Measurements from ENCODE around the gene TESK2. TPM values are rescaled to one million over a fixed set of nuclear protein-coding genes. Genes with fewer than 3 reads are reported as not detected.

TESK2 gene
- polyA plus RNA-seq, 1 donor (not counting 4 experiments of a cell fraction or from before 2014, with no cell fraction given) = 2.0 TPM

- TF ChIP-seq EZH2 (IDR thresholded peaks at IDR 0.05; ENCODE audit: low read length) = no peak
- TF ChIP-seq CTCF (optimal IDR thresholded peaks at IDR 0.05 in 1 of 3, IDR thresholded peaks at IDR 0.05 in 1 of 3, conservative IDR thresholded peaks at IDR 0.05 in 1 of 3; ENCODE audit: extremely low read depth in 1 of 3, insufficient read depth in 2 of 3, low read length in 3 of 3) = no peak
Observed at GRCh38 chr1:45503462-45504360, 12.7 kb upstream of the TESK2 start.

GRCh38 chr1:45501505-45501859 is 10.5 kb upstream of the TESK2 start:
- Histone ChIP-seq H3K4me1 (ENCODE audit: control insufficient read depth, extremely low read depth, insufficient read depth, low read length) (peaks cover 16% of the 10 kb centered on the region), H3K79me2 (ENCODE audit: control insufficient read depth, insufficient read depth, low read length) (peaks cover 2% of the 10 kb centered on the region), H3K36me3 (ENCODE audit: control insufficient read depth in 2 of 2, extremely low read depth in 1 of 2, insufficient read depth in 2 of 2, low read length in 2 of 2) (no peaks in the 10 kb centered on the region), H3K27me3 (ENCODE audit: control insufficient read depth, extremely low read depth, insufficient read depth, low read length) (no peaks in the 10 kb centered on the region), H3K9me1 (ENCODE audit: control insufficient read depth, extremely low read depth, insufficient read depth, low read length) (no peaks in the 10 kb centered on the region), H3K4me3 (ENCODE audit: control insufficient read depth in 2 of 3, extremely low read depth in 1 of 3, insufficient read depth in 2 of 3, low read depth in 1 of 3, low read length in 3 of 3) (no peak overlapping the region), H4K20me1 (ENCODE audit: control insufficient read depth, extremely low read depth, insufficient read depth, low read length) (no peaks in the 10 kb centered on the region), H3K27ac (ENCODE audit: control insufficient read depth, insufficient read depth, low read length) (no peak overlapping the region), H2AFZ (ENCODE audit: control insufficient read depth, low read length) (no peak overlapping the region), H3K9me3 (ENCODE audit: control insufficient read depth, low read depth, low read length) (no peaks in the 10 kb centered on the region), H3K4me2 (ENCODE audit: control insufficient read depth, extremely low read depth, insufficient read depth, low read depth, low read length) (no peak overlapping the region), H3K9ac (ENCODE audit: control insufficient read depth, extremely low read depth, insufficient read depth, low read length) (no peak overlapping the region)
- no peak for FAIRE-seq
- dilution Hi-C loops (cut with MboI; ENCODE audit: extremely low pct_ligation_motif_present, low sequenced_read_pairs) = no loop called here
- TF ChIP-seq EZH2 (IDR thresholded peaks at IDR 0.05; ENCODE audit: low read length) = no peak
- no peak for DNase-seq (ENCODE audit: low read depth, low spot score)

More at GRCh38 chr1:45503462-45504360, 12.7 kb upstream of the TESK2 start:
- Histone ChIP-seq H3K4me2 (ENCODE audit: control insufficient read depth, extremely low read depth, insufficient read depth, low read depth, low read length) (no peak overlapping the region), H3K27me3 (ENCODE audit: control insufficient read depth, extremely low read depth, insufficient read depth, low read length) (no peaks in the 10 kb centered on the region), H3K4me3 (ENCODE audit: control insufficient read depth in 2 of 3, extremely low read depth in 1 of 3, insufficient read depth in 2 of 3, low read depth in 1 of 3, low read length in 3 of 3) (no peak overlapping the region), H3K9me3 (ENCODE audit: control insufficient read depth, low read depth, low read length) (no peaks in the 10 kb centered on the region), H3K79me2 (ENCODE audit: control insufficient read depth, insufficient read depth, low read length) (peaks cover 2% of the 10 kb centered on the region), H3K9ac (ENCODE audit: control insufficient read depth, extremely low read depth, insufficient read depth, low read length) (no peak overlapping the region), H3K27ac (ENCODE audit: control insufficient read depth, insufficient read depth, low read length) (no peak overlapping the region), H3K36me3 (ENCODE audit: control insufficient read depth in 2 of 2, extremely low read depth in 1 of 2, insufficient read depth in 2 of 2, low read length in 2 of 2) (peaks cover 2 to 4% of the 10 kb centered on the region in 2 experiments), H3K9me1 (ENCODE audit: control insufficient read depth, extremely low read depth, insufficient read depth, low read length) (no peaks in the 10 kb centered on the region), H3K4me1 (ENCODE audit: control insufficient read depth, extremely low read depth, insufficient read depth, low read length) (peaks cover 13% of the 10 kb centered on the region), H4K20me1 (ENCODE audit: control insufficient read depth, extremely low read depth, insufficient read depth, low read length) (no peaks in the 10 kb centered on the region), H2AFZ (ENCODE audit: control insufficient read depth, low read length) (no peak overlapping the region)
- FAIRE-seq (no peak), DNase-seq (ENCODE audit: low read depth, low spot score) (no peak)
- dilution Hi-C loops (cut with MboI; ENCODE audit: extremely low pct_ligation_motif_present, low sequenced_read_pairs) = no loop called here

Measured in keratinocyte (primary cell).